K562 (cell line): Measurements from ENCODE around the gene OBP2A. TPM values are rescaled to one million over a fixed set of nuclear protein-coding genes. Genes with fewer than 3 reads are reported as not detected.

Source experiments
- ATAC-seq: fragments of 200-7000 bp; cut with Tn5 transposase; 3 replicates; pipeline ENCODE4 v1.9.1; 2020; ENCODE audit warnings: moderate library complexity
- BruUV-seq: library from RNA; stranded (reverse); fragments of 400-500 nt; replicated peaks from 2 replicates; lab custom pipeline; 2021; lab: Mats Ljungman, UMichigan
- CTCF ChIA-PET: fragments of 300-600 bp; formaldehyde crosslinking; extraction: SDS; loops from one replicate; lab custom pipeline; 2021; ENCODE audit warnings: low intra/inter-chr PET ratio; lab: Yijun Ruan, JAX
- POLR2A ChIA-PET: fragments of 300-600, 350-650 bp; sonication (Branson Sonifier 250); formaldehyde crosslinking; extraction: SDS; loops from one replicate; lab custom pipeline; 2021; ENCODE audit warnings: antibody characterized with exemption, inconsistent platforms; lab: Yijun Ruan, JAX
- DNase-seq, 4 experiments: peaks; one replicate each; pipeline versions ENCODE4 v3.0.0 to v3.0.0-alpha.2; 2011 to 2018; ENCODE audit warnings: low spot score in 3 of 4, mixed read lengths in 3 of 4; ENCODE audit errors: extremely low read depth in 1 of 4
- FAIRE-seq: peaks from 2 replicates; lab custom pipeline; 2011; peaks lifted over from hg19 to GRCh38; lab: Jason Lieb, UNC
- H2AFZ ChIP-seq: 2 replicates; pipeline ENCODE4 v1.6.0; 2011; ENCODE audit warnings: low read depth, low read length, control low read depth, inconsistent platforms
- H3K27ac ChIP-seq: fragments of 200-600 bp; 3 replicates; pipeline ENCODE4 v1.8.0; 2011; ENCODE audit warnings: low read depth, mild to moderate bottlenecking, control low read depth, inconsistent platforms, low read length, moderate library complexity, mixed read lengths; ENCODE audit errors: extremely low read depth
- H3K27me3 ChIP-seq, 2 experiments: fragments of 300-600 bp in 1 of 2; 2 replicates in 1 of 2; 3 replicates in 1 of 2; pipeline versions ENCODE4 v1.6.0 to v1.8.0; 2011; ENCODE audit warnings: inconsistent platforms in 2 of 2, low read length in 2 of 2, mild to moderate bottlenecking in 1 of 2, mixed read lengths in 1 of 2, moderate library complexity in 1 of 2; ENCODE audit not compliant: control insufficient read depth in 2 of 2, insufficient read depth in 2 of 2
- H3K36me3 ChIP-seq: fragments of 300-600 bp; 3 replicates; pipeline ENCODE4 v1.8.0; 2011; ENCODE audit warnings: mild to moderate bottlenecking, low read length, inconsistent platforms; ENCODE audit not compliant: control insufficient read depth, insufficient read depth
- H3K4me1 ChIP-seq, 2 experiments: fragments of 200-600 bp in 1 of 2; replicated peaks in 1 of 2; 2 replicates in 1 of 2; 3 replicates in 1 of 2; pipeline versions ENCODE4 v1.5.1 to v1.8.0; 2011; ENCODE audit warnings: inconsistent platforms in 2 of 2, low read length in 2 of 2, mild to moderate bottlenecking in 1 of 2, mixed read lengths in 1 of 2, moderate library complexity in 1 of 2; ENCODE audit not compliant: control insufficient read depth in 2 of 2, insufficient read depth in 2 of 2
- H3K4me2 ChIP-seq: 2 replicates; pipeline ENCODE4 v1.6.1; 2011; ENCODE audit warnings: low read length, control low read depth, inconsistent platforms, mixed read lengths; ENCODE audit not compliant: insufficient read depth
- H3K4me3 ChIP-seq: fragments of 200-600 bp; sonication (generic), shearing (Covaris generic); 2 replicates; pipeline ENCODE4 v1.5.1; 2016; ENCODE audit warnings: control low read depth, inconsistent platforms
- H3K79me2 ChIP-seq: fragments of 200-600 bp; 3 replicates; pipeline ENCODE4 v1.8.0; 2011; ENCODE audit warnings: low read length, inconsistent platforms; ENCODE audit not compliant: control insufficient read depth, insufficient read depth
- H3K9ac ChIP-seq, 2 experiments: 2 replicates each; pipeline versions ENCODE4 v1.6.0 to v1.6.1; 2011; ENCODE audit warnings: low read depth in 2 of 2, low read length in 2 of 2, control low read depth in 1 of 2, inconsistent platforms in 1 of 2, mild to moderate bottlenecking in 1 of 2, mixed read lengths in 1 of 2; ENCODE audit not compliant: insufficient read depth in 1 of 2
- H3K9me1 ChIP-seq: one replicate; pipeline ENCODE4 v1.6.0; 2011; ENCODE audit warnings: inconsistent platforms, mild to moderate bottlenecking, low read length, moderate library complexity; ENCODE audit not compliant: control insufficient read depth, insufficient read depth
- H3K9me3 ChIP-seq: replicated peaks from 2 replicates; pipeline ENCODE4 v1.5.1; 2011; ENCODE audit warnings: low read depth, low read length, inconsistent platforms; ENCODE audit not compliant: control insufficient read depth, insufficient read depth
- H4K20me1 ChIP-seq: replicated peaks from 2 replicates; pipeline ENCODE4 v1.6.1; 2011; ENCODE audit warnings: low read length, inconsistent platforms, mixed read lengths; ENCODE audit not compliant: control insufficient read depth, insufficient read depth
- CHD2 ChIP-seq: IDR thresholded peaks from 2 replicates; pipeline ENCODE4 v1.6.1; 2011; ENCODE audit warnings: low read depth, low read length
- FIP1L1 ChIP-seq: fragments of 200-400 bp; formaldehyde crosslinking; IDR thresholded peaks from 2 replicates; pipeline ENCODE4 v1.6.1; 2018; ENCODE audit warnings: mild to moderate bottlenecking, low read depth, low read length; ENCODE audit not compliant: poor library complexity, severe bottlenecking
- HOMEZ ChIP-seq: fragments of 250-450 bp; sonication (Bioruptor Pico); IDR thresholded peaks from 2 replicates; pipeline ENCODE4 v1.4.0; 2020; ENCODE audit warnings: mild to moderate bottlenecking, moderate library complexity
- IRF1 ChIP-seq: sonication (generic); formaldehyde crosslinking; IDR thresholded peaks from 2 replicates; pipeline ENCODE4 v1.8.0; 2022; ENCODE audit warnings: missing genetic modification reagents, mild to moderate bottlenecking, borderline replicate concordance
- NFE2 ChIP-seq: IDR thresholded peaks from 2 replicates; pipeline ENCODE4 v1.6.1; 2014; ENCODE audit warnings: antibody characterized with exemption, low read depth
- POLR2A ChIP-seq: fragments of 450-650 bp; conservative IDR thresholded peaks from 2 replicates; pipeline ENCODE4 v1.6.1; 2016
- POLR2G ChIP-seq: fragments of 200-400 bp; formaldehyde crosslinking; IDR thresholded peaks from 2 replicates; pipeline ENCODE4 v1.6.1; 2017; ENCODE audit warnings: low read depth, mild to moderate bottlenecking, antibody characterized with exemption, low read length, moderate library complexity
- RBFOX2 ChIP-seq: fragments of 200-400 bp; formaldehyde crosslinking; IDR thresholded peaks from 2 replicates; pipeline ENCODE4 v1.6.1; 2017; ENCODE audit warnings: low read depth, mild to moderate bottlenecking, low read length, moderate library complexity
- RBM22 ChIP-seq: fragments of 200-400 bp; formaldehyde crosslinking; IDR thresholded peaks from 2 replicates; pipeline ENCODE4 v1.6.1; 2018; ENCODE audit warnings: low read length, low read depth; ENCODE audit not compliant: poor library complexity, severe bottlenecking
- SNRNP70 ChIP-seq: fragments of 200-400 bp; formaldehyde crosslinking; optimal IDR thresholded peaks from 2 replicates; pipeline ENCODE3; 2017; ENCODE audit warnings: low read depth, low read length
- SUPT5H ChIP-seq: fragments of 450-650 bp; IDR thresholded peaks from 2 replicates; pipeline ENCODE4 v1.6.1; 2016
- ZNF121 ChIP-seq: sonication (generic); formaldehyde crosslinking; conservative IDR thresholded peaks from 2 replicates; pipeline ENCODE4 v1.8.0; 2022; ENCODE audit warnings: missing genetic modification reagents
- WGBS: fragments of 100-300 bp; shearing (Covaris generic); methylation state at CpG from one replicate; pipeline ENCODE4 v1.1.6; 2016; ENCODE audit warnings: low coverage, mixed read lengths; ENCODE audit not compliant: insufficient coverage; ENCODE audit errors: missing lambda C conversion rate; 5-methylcytosine and 5-hydroxymethylcytosine counted together
- in situ Hi-C: fragments of 300-500 bp; cut with MboI; formaldehyde crosslinking; loops from 4 replicates; pipeline ENCODE4 v1.15.0; 2018; ENCODE audit warnings: inconsistent platforms, mixed read lengths
- intact Hi-C: fragments of 100-400 bp; cut with micrococcal nuclease; formaldehyde crosslinking; loops from 2 replicates; pipeline ENCODE4 v1.14.2; 2022
- polyA plus RNA-seq, 8 experiments: library from polyadenylated mRNA; depleted of rRNA in 4 of 8; stranded (reverse) in 5 of 8; unstranded in 3 of 8; fragments of >200 nt; fragmentation: Nextera tagmentation in 2 of 8; fragmentation: Illumina TruSeq in 1 of 8; extraction: Ambion mirVana in 2 of 8; extraction: Trizol in 1 of 8; gene quantifications; 2 replicates each; pipeline versions ENCODE4 v1.2.1 to v1.2.3, GENCODE V29; 2011 to 2014; ENCODE audit warnings: inconsistent platforms in 1 of 8, missing spikeins in 1 of 8
- total RNA-seq, 7 experiments: library from RNA; depleted of rRNA in 6 of 7; stranded (reverse); fragments of >200 nt in 6 of 7; fragmentation: Illumina TruSeq in 2 of 7; extraction: Trizol in 2 of 7; gene quantifications; 2 replicates each; pipeline versions ENCODE4 v1.2.1 to v1.2.3, GENCODE V29; 2011 to 2021; ENCODE audit warnings: low replicate concordance in 1 of 7

OBP2A gene
- total and polyA plus RNA-seq, 9 of the 15 experiments (the other 6 are each of a cell fraction or from before 2014, with no cell fraction given): not detected

GRCh38 chr9:135505406-135506187 lies 40.3 kb upstream of the OBP2A start:
- peak overlapping the region; percentile 74 for H3K27ac ChIP-seq
- H3K27me3 ChIP-seq: no peaks in the 10 kb centered on the region
- no peak; the same call in 2 of the 3 replicates for ATAC-seq
- no peak for FAIRE-seq
- no peaks in the 10 kb centered on the region for H3K9me1 ChIP-seq
- WGBS: 78% methylated on average over 22 of the region's 24 CpGs
- H3K9ac ChIP-seq: peak overlapping the region; percentile 13 to 86; a peak in 3 of 4 replicates
- in situ Hi-C loops (no loop called here), intact Hi-C loops (no loop called here)
- DNase-seq: peak in 1 of 4 experiments; percentile 27
- H3K4me1 ChIP-seq: peaks cover 26 to 70% of the 10 kb centered on the region in 2 experiments
- peaks cover 42% of the 10 kb centered on the region for H3K36me3 ChIP-seq
- TF ChIP-seq RBFOX2 (peak; percentile 59; the same call in 1 of the 2 replicates), POLR2A (peak; percentile 64), POLR2G (peak; percentile 83), RBM22 (peak; percentile 82), FIP1L1 (peak; percentile 61), ZNF121 (CRISPR knock-in tag) (no peak), CHD2 (no peak), IRF1 (no peak), NFE2 (no peak), SUPT5H (peak; percentile 39; the same call in 1 of the 2 replicates), SNRNP70 (peak; percentile 15), HOMEZ (no peak)
- BruUV-seq: no TSS peak
- no peaks in the 10 kb centered on the region for H3K9me3 ChIP-seq
- peaks cover 21% of the 10 kb centered on the region for H4K20me1 ChIP-seq
- ChIA-PET POLR2A (interaction anchor here (0.5 to 2.0 kb wide), 14 partner anchors 9 to 1210 kb away, joined by 3 to 9 read pairs (median 3); no protein-coding TSS in a partner anchor), CTCF (interaction anchor here (1.5 kb wide), 1 partner anchor 97 kb away, joined by 3 read pairs; no protein-coding TSS in a partner anchor)
- H3K4me2 ChIP-seq: no peak overlapping the region; the same call in 1 of the 2 replicates
- peaks cover 40% of the 10 kb centered on the region for H3K79me2 ChIP-seq
- H3K4me3 ChIP-seq: no peak overlapping the region
- H2AFZ ChIP-seq: no peak overlapping the region
